ENCODE results near the gene DRC1.

The DRC1 gene

DNA sequence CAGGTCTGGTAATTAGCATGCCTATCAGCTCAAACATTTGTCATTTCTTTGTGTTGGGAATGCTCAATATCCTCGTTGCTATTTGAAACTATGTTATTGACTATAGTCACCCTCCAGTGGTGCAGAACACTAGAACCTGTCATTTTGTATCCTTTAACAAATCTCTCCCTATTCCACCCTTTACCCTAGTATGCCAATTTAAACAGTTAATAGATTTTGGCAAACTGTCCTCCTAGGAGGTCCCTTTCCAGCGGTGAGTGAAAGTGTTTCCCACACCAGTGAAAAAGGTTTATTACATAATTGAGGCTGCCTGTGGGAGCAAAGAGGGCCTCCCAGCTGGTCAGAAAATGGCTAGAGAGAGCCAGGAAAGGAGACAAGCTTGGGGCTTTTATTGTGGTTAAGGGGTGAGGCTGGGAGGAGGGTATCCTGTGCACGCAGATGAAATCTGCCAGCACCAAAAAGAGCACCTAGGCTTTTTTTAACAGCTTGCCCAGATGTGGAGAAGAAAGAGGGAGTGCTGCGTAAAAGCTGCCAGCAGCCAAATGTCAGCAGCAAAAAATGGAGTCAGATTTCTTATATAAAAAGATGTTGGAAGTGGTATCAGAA lies 1.8 kb upstream of the DRC1 start:
- no peak for DNase-seq (ENCODE audit: low read depth)

DNA sequence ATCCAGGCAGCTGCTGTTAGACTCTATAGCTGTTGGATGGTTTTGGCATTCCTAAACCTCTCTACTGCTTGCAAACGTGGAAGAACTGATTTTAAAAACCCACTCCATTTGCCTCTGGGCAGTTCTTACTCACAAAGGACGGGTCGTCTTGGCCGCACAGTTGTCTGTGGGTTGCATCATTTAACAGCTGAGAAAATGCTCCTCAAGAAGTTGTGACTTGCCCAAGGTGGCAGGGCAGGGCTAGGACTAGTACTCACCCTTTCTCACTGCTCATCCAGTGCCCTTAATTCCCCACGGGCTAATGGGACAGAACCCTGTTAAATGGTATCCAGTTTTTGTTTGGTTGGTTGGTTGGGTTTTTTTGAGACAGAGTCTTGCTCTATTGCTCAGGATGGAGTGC lies 997 bp upstream of the DRC1 start:
- no peak for DNase-seq (ENCODE audit: low read depth)

DNA sequence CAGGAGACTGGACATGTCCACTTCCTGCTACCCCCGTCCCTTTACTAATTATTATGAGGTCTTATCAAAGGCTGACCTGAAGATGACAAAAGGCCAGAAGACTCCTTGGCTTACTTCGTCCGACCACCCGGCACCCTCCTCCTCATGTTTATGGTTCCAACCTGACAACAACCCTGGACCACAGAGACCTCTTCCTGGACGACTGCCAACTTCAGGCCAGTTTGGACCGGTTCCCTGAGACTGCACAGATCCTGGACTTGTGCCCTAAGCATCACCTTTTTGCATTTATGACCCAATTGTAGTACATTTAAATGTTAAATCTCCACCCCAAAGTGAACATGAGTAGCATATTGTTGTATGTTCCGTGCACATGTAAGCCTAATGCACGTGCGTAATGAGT lies 5.8 kb downstream of the DRC1 start:
- DNase-seq (ENCODE audit: low read depth) = no peak

DNA sequence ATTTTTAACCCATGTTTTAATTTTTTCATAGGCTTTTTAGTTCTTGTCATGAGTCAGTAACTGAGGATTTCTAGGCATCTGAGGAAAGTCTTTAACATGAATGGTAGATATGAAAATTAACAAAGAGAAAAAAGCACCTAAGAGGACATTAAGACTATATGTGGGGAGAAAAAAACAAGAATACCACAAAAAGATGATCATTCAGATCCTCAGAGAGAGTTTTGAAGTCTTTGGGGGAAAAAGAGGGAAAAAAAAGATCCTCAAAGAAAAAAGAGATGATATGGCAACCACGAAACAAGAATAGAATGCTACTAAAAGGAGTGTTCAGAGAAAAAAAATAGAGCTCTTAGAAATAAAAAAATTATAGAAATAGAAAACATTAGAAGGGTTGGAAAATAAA lies 8.1 kb downstream of the DRC1 start:
- no peak for DNase-seq (ENCODE audit: low read depth)

DNA sequence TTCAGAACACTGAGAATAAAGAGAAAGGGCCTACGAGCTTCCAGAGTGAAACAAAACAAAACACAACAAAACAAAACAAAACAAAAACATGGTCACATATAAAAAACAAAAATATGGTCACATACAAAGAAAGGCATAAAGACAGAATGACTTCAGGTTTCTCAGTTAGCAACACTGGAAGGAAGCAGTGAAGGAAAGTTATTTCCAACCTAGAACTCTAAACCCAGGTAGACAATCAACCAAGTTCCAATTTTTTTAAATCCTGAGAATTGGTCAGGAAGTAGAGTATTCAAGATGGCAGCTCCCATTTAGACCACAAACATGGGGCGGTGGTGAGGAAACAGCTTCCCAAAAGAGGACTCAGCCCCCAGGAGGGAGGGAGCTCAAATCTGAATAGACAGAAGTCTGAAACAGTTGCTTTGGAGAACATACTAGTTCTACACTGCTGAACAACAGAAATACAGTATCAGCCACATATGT lies 9.1 kb downstream of the DRC1 start:
- no peak for DNase-seq (ENCODE audit: low read depth)

GRCh38 chr2:26411419-26411818 lies 9.7 kb downstream of the DRC1 start:
- no peak for DNase-seq (ENCODE audit: low read depth)

DNA sequence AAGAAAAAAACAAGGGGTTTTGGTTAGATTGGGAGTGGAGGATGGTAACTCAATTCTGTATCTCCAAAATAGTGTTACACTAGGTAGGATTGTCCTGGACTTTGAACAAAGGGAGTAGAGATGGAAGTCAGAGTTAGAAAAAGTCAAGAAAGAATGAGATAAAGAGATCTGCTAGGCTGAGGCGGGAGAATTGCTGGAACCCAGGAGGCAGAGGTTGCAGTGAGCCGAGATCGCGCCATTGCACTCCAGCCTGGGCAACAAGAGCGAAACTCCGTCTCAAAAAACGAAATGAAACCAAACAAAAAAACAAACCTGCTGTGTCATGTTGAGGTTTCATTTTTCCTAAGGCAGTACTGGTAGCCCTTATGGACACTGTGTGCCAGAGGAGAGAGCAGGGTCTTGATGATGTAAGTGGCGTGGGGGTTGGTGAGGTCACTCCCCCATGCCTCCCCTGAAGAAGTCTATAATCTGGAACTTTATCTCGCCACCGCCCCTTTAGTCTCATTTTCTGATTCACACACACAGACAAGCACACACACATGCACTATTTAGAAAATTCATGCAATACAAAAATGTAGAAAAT lies 10.5 kb downstream of the DRC1 start:
- no peak for DNase-seq (ENCODE audit: low read depth)

DNA sequence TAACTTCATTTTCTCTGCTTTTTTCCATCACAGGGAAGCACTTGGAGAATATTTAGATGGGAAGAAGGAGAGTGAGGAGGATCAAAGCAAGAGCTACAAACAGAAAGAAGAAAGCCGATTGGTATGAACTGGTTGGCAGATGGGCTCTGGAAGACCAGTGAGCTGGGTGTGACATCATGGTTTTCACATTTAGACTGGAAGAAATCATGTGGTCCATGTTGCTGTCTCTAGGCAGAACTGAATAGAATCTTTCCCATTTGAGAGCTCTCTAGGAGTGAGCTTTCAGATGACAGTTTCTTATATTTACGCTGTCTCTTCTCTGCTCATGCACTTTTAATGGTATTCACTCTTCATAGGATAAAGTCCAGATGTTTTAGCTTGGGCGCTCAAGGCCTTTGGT lies 12.6 kb downstream of the DRC1 start:
- no peak for DNase-seq (ENCODE audit: low read depth)

DNA sequence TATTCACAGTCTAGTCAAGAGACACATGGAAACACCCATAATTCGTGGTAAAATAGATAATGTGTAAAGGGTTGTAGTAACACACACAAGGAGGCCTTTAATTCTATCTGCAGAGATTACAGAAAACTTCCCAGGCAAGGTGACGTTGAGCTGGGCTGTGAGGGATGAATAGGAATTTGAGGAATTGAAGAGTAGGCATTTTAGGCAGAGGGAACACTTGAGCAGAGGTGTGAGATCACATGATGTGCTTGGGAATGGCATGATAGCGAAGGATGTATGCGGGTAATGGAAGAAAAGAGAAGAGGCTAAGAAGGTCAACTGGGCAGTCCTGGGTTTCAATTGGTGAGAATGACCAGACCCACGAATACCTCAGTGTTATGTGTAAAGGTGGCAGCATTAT lies 20.2 kb downstream of the DRC1 start:
- DNase-seq (ENCODE audit: low read depth) = no peak

DNA sequence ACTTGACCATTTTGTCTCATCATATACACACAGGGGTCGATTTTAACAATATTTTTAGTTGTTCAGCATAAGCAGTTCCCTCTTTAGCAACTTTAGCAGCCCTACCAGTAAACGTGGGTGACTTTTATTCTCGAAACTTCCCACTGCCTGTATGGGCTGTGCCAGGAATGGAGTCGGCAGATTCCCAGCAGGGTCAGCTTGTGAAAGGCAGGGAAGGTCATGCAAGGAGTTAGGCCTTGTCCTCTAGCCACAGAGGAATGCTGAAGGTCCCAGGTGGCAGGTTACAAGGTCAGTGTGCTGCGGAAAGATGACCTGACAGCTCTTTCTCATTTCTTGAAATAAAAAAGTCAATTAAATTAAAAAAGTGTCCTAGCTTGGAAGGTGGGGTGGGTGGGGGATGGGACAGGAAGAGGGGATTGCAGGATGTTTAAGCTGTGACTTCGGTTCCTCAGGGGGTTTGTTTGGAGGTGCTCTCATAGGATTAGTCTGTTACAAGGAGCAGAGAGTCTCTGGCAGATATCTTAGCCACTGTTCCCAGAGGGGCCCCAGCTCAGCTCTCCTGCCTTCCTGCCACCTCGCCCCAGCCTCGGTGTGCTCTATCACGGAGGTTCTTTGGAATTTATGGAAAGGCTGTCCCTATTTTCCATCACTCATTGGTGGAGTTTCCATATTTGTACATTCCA lies 21.4 kb downstream of the DRC1 start:
- DNase-seq (ENCODE audit: low read depth) = no peak

- no peak for DNase-seq (ENCODE audit: low read depth)
Measured at GRCh38 chr2:26423750-26424149, 22.0 kb downstream of the DRC1 start.

DNA sequence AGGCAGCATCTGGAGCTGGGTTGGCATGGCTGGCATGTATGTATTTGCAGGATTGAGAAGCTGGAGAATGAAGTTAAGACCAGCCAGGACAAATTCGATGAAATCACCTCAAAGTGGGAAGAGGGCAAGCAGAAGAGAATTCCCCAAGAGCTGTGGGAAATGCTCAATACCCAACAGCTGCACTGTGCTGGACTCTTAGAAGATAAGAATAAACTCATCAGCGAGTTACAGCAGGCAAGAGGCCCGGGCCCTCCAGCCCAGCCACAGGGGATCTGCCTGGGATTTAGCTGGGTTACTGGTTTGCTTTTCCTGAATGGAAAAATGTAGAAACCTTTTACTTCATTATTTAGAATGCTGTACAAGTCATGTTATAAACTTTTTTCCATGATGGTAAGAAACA lies 22.5 kb downstream of the DRC1 start:
- no peak for DNase-seq (ENCODE audit: low read depth)

- DNase-seq (ENCODE audit: low read depth) = no peak
Measured at GRCh38 chr2:26428846-26429245, 27.1 kb downstream of the DRC1 start.

DNA sequence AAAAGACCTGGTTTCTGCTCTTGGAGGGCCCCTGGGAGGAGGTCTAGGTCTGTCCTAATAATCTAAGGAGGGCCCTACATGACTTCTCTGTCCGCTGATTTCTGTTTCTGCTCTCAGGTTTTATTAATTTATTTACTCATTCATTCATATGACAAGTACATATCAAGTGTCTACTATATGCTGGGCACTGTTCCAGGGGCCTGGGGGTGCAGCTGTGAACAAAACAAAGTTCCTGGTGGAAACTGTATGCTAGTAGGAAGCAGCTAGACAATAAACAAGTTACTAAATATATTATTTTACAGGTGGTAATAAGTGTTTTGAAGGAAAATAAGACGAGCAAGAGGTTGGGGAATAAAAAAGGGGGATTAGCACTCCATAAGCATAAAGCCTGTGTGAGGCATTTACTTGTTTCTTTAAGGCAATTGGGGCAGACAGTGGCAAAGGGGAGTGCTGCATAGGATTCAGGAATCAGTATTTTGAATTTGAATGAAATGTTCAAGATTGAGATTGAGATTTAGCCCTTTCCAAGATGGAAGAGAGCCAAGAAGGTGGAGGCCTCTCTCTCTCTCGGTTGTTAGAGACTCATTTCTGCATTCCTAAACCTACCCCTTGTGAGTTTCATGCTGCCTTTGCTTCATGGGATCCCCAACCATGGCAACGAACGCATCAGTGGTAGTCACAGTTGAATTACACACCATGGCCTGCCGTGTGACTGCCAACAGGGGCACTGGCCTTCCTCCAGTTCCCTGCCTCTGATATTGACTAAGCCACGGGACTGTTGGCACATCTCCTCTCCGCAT lies 28.3 kb downstream of the DRC1 start:
- DNase-seq (ENCODE audit: low read depth) = no peak

DNA sequence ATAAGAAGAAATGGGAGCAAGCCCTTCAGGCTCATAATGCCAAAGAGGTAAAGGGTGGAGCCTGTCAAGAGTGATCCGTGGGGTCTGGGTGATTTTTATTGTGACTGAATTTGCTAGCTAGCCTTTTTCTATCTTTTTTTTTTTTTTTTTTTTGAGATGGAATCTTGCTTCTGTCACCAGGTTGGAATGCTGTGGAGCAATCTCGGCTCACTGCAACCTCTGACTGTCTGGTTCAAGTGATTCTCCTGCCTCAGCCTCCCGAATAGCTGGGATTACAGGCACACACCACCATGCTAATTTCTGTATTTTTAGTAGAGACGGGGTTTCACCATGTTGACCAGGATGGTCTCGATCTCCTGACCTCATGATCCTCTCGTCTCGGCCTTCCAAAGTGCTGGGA lies 29.1 kb downstream of the DRC1 start:
- no peak for DNase-seq (ENCODE audit: low read depth)

DNA sequence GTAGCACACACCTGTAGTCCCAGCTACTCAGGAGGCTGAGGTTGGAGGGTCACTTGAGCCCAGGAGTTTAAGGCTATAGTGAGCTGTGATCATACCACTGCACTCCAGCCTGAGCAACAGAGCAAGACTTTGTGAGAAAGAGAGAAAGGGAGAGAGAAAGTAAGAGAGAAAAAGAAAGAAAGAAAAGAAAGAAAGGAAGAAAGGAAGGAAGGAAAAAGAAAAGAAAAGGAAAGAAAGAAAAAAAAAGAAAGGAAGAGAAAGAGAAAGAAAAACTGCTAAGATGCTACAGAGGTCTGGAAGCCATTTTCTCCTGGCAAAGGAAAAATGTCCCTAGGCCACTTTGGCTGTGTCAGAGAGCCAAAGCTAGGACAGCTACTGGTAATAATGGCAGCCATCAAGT lies 30.6 kb downstream of the DRC1 start:
- DNase-seq (ENCODE audit: low read depth) = no peak

DNA sequence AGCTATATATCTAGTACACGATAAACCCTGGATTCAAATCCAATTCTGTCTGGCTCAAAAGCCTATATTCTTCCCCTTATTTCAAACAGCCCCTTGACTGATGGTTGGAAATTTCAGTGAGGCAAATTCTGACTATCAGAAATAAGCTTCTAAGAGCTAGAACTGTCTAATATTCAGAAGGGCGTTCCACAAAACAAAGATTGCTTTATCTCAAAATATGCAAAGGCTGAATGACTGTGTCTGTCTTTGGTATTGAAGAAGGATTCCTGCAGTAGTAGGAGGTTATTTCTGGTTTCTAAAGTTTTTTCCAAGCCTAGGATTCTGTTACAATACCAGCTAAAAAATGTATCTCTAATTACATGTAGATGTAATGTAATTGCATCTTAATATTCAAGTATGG lies 31.1 kb downstream of the DRC1 start:
- DNase-seq (ENCODE audit: low read depth) = no peak

DNA sequence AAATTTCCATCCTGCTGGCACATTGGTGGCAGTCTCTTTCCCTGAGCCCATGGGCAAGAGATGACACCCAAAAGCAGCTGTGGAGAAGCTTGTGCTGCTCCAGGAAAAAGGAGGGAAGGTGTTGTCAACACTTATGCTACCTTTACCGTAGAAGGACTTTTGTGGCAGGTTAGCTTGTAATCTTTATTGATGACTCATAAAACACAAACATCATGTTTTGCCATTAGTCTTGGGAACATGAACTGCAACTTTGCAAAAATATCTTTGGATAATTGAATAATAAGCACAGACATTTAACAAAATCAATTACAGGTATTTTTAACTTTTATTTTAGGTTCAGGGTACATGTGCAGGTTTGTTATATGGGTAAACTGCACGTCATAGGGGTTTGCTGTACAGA lies 33.4 kb downstream of the DRC1 start:
- DNase-seq (ENCODE audit: low read depth) = no peak

GRCh38 chr2:26438526-26438925 lies 36.8 kb downstream of the DRC1 start:
- no peak for DNase-seq (ENCODE audit: low read depth)

DNA sequence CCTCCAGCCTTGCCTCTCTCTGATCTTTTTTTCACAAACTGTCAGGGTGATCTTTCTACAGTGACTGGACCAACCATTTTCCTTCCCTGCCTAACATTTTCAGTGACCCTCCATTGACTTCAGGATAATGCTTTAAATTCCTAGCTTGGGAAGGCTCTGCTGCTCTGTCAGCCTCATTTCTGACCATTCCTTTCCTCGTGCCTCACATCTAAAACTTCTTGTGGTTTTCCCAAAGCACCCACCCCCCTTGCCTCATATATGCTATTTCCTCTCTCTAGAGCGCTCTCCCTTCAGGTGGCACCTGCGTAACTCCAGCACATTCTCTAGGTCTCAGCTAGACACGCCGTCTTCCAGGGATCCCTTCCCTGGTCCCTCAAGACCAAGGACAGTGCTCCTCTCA lies 37.2 kb downstream of the DRC1 start:
- DNase-seq (ENCODE audit: low read depth) = no peak

DNA sequence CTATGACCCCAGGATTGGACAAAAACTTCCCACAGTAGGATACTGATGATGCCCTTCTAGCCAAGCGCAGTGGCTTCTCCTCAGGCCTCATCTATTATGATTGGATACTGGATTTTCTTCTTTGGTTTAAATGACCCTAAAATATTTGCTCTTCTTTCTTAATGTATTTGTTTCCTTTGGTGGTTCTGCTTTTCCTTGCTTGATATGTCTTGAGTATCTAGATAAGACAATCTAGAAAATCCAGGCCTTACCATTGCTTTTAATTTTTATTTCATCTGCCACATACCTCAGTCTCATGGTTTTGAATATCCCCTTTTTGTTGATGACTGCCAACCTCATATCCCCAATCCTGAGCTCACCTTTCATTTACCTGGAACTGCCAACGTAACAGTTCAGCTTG lies 40.6 kb downstream of the DRC1 start:
- DNase-seq (ENCODE audit: low read depth) = no peak

DNA sequence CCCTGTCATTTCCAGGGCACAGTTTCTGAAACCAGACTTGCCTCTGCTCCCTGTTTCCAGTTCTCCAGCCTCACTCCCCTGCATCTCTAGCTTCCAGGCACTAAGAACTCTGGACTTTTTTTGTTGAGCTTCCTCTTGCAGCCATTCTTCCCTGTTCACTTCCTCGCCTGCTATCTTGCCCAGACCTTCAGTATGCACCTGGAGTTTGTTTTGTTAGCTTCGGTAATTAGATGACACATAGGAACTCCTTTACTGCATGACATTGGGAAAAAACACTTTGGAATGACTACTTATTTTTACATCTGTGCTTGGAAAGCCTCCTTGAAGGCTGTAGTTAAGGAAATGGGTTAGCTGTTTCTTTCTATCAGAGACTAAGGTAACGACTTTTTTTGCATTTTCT lies 41.0 kb downstream of the DRC1 start:
- no peak for DNase-seq (ENCODE audit: low read depth)

- DNase-seq (ENCODE audit: low read depth) = no peak
Measured at GRCh38 chr2:26444236-26444635, 42.5 kb downstream of the DRC1 start.

Data from stimulated activated CD8-positive, alpha-beta memory T cell treated with anti-CD3 and anti-CD28 coated beads, Interleukin-12 subunit alpha, Interleukin-12 subunit beta, amount 100 ng/mL, for 1 hour (primary cell).